H1 (cell line): ENCODE data around the gene ZNF536. TPM values are rescaled to one million over a fixed set of nuclear protein-coding genes. Genes with fewer than 3 reads are reported as not detected.

Experiments
- FOSL1 ChIP-seq: IDR thresholded peaks from 2 replicates; pipeline ENCODE4 v1.6.1; 2011; ENCODE audit warnings: mild to moderate bottlenecking, low read depth, low read length, moderate library complexity; ENCODE audit not compliant: insufficient read depth
- POU5F1 ChIP-seq: IDR thresholded peaks from 2 replicates; pipeline ENCODE4 v1.6.1; 2011; ENCODE audit warnings: low read depth, mild to moderate bottlenecking, low read length, moderate library complexity
- TBP ChIP-seq: IDR thresholded peaks from 2 replicates; pipeline ENCODE4 v1.6.1; 2011; ENCODE audit warnings: low read depth, low read length, improper control_type of control experiment
- TCF12 ChIP-seq: IDR thresholded peaks from 2 replicates; pipeline ENCODE4 v1.6.1; 2011; ENCODE audit warnings: low read depth, mild to moderate bottlenecking, low read length
- YY1 ChIP-seq: IDR thresholded peaks from 2 replicates; pipeline ENCODE4 v1.6.1; 2011; ENCODE audit warnings: low read depth, mild to moderate bottlenecking, low read length
- polyA plus RNA-seq, 7 experiments: library from polyadenylated mRNA; depleted of rRNA in 3 of 7; stranded (reverse) in 5 of 7; unstranded in 2 of 7; fragments of >200 nt in 5 of 7; fragments of 200-250 nt in 2 of 7; gene quantifications; 1 replicate in 5 of 7; 2 replicates in 1 of 7; 4 replicates in 1 of 7; pipeline versions ENCODE4 v1.2.1 to v1.2.3, GENCODE V29; 2011 to 2013; ENCODE audit warnings: missing spikeins in 2 of 7, mixed read lengths in 2 of 7
- total RNA-seq: library from RNA; stranded (reverse); fragmentation: NEBNext Ultra II Directional; extraction: Animal tissue kit (Norgen Biotek cat#: 25700); gene quantifications from 2 replicates; pipeline ENCODE4 v1.2.1, GENCODE V29; 2021

Gene ZNF536
- total and polyA plus RNA-seq, 2 of the 8 experiments (the other 6 are each of a cell fraction or from before 2014, with no cell fraction given): 0.09 to 0.11 TPM

DNA sequence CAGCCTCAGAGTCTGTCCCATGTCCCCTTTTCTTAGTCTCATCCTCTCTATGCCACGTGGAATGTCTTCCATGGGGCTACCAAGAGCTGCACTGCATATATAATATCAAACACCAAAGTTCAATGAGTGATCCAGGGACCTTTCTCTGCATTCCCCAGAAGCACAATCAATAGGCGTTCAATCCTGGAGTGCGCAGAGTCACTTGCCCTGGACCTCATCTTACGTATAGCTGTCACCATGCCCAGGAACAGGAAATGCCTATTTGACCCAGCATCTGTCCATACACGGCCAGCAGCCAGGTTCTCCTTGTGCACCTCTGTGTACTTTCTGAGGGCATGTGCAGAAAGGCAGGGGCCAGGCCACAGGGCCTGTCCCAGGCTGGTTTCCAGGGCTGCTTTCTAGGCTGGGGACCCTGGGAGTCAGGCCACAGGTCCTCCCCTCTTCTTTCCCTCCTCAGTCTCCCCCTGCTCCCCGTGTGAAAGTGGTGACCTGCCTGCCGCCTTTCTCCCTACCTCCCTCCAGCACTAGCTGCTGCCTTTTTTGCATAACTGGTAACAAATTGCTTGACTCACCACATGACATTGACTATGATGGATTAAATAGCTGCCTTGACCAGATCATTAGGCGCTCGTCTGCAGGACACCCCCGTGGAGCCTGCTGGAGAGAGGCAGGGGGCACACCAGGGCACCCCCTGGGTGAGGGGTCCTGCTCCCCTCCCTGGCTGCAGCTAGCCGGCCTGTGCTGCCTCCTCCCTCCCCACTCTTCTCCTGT is 222.0 kb downstream of the ZNF536 start (continued):
- TF ChIP-seq YY1 (no peak), TCF12 (no peak), TBP (no peak), FOSL1 (no peak), POU5F1 (no peak)
